Measurements from ENCODE around the gene TIAM1. TPM values are rescaled to one million over a fixed set of nuclear protein-coding genes. Genes with fewer than 3 reads are reported as not detected.

The TIAM1 gene
- total RNA-seq, 6 experiments from 2014 or later: 4.8 to 12.5 (median 7.7) TPM

DNA sequence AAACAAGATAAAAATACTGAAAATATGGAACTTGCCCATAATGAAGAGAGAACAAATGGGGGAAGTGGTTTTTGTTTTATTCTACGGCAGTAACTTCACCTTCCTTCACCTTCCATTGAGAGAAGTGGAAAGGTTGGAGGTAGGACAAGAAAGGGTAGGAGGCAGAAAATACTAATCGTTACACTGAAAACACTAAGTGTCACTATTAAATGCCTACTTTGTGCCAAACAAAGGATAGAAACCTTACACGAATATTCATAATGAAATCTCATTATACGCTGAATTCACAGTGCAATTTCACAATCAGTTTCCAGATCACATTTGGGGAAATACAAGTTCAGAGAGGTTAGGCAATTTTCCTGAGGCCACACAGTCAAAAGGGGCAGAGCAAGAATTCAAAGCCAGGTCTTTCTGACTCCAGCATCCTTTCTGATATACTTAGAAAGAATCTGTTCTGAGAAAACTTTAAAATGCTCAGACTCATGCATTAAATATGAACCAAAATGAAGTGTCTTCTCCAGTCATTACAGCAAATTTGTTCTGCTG, 3.0 kb downstream of the TIAM1 start:
- DNase-seq (no peak), ATAC-seq (no peak)
- Histone ChIP-seq H3K9me3 (no peaks in the 10 kb centered on the region), H3K27ac (no peak overlapping the region), H3K36me3 (no peaks in the 10 kb centered on the region), H3K4me3 (no peak overlapping the region), H3K4me1 (peaks cover 0 to 11% (median 0%) of the 10 kb centered on the region in 4 donors), H3K27me3 (no peaks in the 10 kb centered on the region)
- intact Hi-C loops (cut with DNase I): no loop called here
- TF ChIP-seq CTCF (IDR thresholded peaks at IDR 0.05) (no peak), POLR2A (IDR thresholded peaks at IDR 0.05) (no peak)
- WGBS (ENCODE audit: insufficient coverage, low coverage, low lambda C conversion rate, missing lambda C conversion rate): 46% methylated on average over 4 of the region's 4 CpGs

- DNase-seq (no peak), ATAC-seq (no peak)
- Histone ChIP-seq H3K4me1 (peaks cover 0 to 11% (median 0%) of the 10 kb centered on the region in 4 donors), H3K27me3 (no peaks in the 10 kb centered on the region), H3K27ac (no peak overlapping the region), H3K9me3 (no peaks in the 10 kb centered on the region), H3K36me3 (no peaks in the 10 kb centered on the region), H3K4me3 (no peak overlapping the region)
- TF ChIP-seq POLR2A (IDR thresholded peaks at IDR 0.05): no peak
- TF ChIP-seq CTCF (IDR thresholded peaks at IDR 0.05): no peak
- intact Hi-C loops (cut with DNase I): no loop called here
- WGBS (ENCODE audit: insufficient coverage, low coverage, low lambda C conversion rate, missing lambda C conversion rate): 78% methylated on average over 6 of the region's 6 CpGs
Observed at GRCh38 chr21:31340514-31340913, 3.5 kb downstream of the TIAM1 start.

DNA sequence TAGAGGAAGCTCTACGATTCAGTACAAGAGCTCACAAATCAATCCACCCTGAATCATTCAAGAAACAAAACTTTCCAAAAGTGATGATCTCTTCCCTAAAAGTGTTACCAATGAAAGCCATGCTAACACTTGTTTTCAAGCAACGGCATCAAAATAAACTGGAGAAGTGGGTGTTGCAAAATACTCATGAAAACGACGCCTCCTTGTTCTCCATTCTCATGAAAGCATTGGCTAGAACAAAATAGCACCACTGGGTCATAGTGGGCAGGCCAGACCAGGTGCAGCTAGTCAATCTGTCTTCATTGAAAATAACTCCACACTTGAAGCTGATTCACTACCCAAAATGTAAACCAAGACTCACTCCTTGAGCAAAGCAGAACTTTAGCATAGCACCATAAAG, 4.3 kb downstream of the TIAM1 start:
- no peak overlapping the region for H3K27ac ChIP-seq
- WGBS (ENCODE audit: insufficient coverage, low coverage, low lambda C conversion rate, missing lambda C conversion rate): 66% methylated on average over 4 of the region's 4 CpGs
- no peak for TF ChIP-seq CTCF (IDR thresholded peaks at IDR 0.05)
- no peaks in the 10 kb centered on the region for H3K27me3 ChIP-seq
- no peak for DNase-seq
- H3K4me1 ChIP-seq: peaks cover 0 to 11% (median 0%) of the 10 kb centered on the region in 4 donors
- intact Hi-C loops (cut with DNase I): no loop called here
- no peak for ATAC-seq
- no peak overlapping the region for H3K4me3 ChIP-seq
- no peaks in the 10 kb centered on the region for H3K9me3 ChIP-seq
- no peaks in the 10 kb centered on the region for H3K36me3 ChIP-seq

DNA sequence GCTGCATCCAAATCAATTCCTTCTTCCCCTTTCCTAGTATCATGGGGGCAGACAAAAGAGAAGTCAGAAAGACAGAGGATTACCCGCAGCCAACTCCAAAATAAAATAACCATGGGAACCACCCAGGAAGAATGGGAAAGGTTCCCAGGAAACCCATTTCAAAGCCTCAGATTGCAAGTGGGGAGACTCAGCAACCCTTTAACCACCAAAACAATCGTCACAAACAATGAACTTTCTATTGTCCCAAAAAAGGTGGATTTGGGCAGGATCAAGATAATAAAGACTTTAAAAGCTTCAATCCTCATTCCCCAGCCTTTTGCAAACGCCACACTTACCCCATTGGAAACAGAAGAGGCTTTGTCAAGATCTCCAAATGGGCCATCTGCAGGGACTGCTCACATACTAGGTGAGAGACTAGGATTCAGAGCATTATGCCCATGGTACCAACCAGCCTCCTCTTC, 5.1 kb downstream of the TIAM1 start:
- Histone ChIP-seq H3K4me3 (no peak overlapping the region), H3K36me3 (no peaks in the 10 kb centered on the region), H3K27ac (no peak overlapping the region), H3K9me3 (no peaks in the 10 kb centered on the region), H3K27me3 (no peaks in the 10 kb centered on the region), H3K4me1 (peaks cover 0 to 8% (median 0%) of the 10 kb centered on the region in 4 donors)
- WGBS (ENCODE audit: insufficient coverage, low coverage, low lambda C conversion rate, missing lambda C conversion rate): 78% methylated on average over 3 of the region's 3 CpGs
- ATAC-seq (no peak), DNase-seq (no peak)
- no peak for TF ChIP-seq CTCF (IDR thresholded peaks at IDR 0.05)
- TF ChIP-seq POLR2A (IDR thresholded peaks at IDR 0.05): no peak
- intact Hi-C loops (cut with DNase I): no loop called here

Measured in right lobe of liver (tissue), 6 donors.